ENCODE data around the gene PIGT.
A peak's percentile ranks its signal among the peaks of the same experiment; 100 is the strongest.

PIGT gene

DNA sequence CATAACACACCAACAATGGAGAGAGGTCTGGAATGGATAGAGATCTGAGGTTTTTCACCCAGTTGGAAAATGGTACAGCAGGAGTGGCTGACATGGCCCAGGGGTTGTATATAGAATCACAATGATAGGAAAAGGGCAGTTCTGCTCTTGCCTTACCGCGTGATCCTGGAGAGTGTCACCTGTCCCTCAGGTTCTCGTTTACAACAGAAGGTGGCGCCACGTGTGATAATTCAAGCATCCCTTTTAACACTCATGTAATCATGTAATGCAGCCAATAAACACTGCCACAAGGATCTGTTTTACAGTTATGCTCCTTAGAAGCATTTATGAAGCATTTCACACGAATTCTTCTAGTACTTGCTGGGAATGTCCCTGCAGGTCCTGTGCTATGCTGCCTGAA lies 40.7 kb downstream of the PIGT start:
- TF ChIP-seq ARNTL (CRISPR knock-in tag; IDR thresholded peaks at IDR 0.05; ENCODE audit: borderline replicate concordance, low read depth), result no peak
- no peak for TF ChIP-seq RARB (CRISPR knock-in tag; IDR thresholded peaks at IDR 0.05)
- TF ChIP-seq, protein P1, sequence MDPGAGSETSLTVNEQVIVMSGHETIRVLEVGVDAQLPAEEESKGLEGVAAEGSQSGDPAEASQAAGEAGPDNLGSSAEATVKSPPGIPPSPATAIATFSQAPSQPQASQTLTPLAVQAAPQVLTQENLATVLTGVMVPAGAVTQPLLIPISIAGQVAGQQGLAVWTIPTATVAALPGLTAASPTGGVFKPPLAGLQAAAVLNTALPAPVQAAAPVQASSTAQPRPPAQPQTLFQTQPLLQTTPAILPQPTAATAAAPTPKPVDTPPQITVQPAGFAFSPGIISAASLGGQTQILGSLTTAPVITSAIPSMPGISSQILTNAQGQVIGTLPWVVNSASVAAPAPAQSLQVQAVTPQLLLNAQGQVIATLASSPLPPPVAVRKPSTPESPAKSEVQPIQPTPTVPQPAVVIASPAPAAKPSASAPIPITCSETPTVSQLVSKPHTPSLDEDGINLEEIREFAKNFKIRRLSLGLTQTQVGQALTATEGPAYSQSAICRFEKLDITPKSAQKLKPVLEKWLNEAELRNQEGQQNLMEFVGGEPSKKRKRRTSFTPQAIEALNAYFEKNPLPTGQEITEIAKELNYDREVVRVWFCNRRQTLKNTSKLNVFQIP (CRISPR knock-in tag; IDR thresholded peaks at IDR 0.05; ENCODE audit: borderline replicate concordance, low read depth), result no peak
- TF ChIP-seq ESRRG (CRISPR knock-in tag; IDR thresholded peaks at IDR 0.05), result no peak
- TF ChIP-seq SNAI2 (CRISPR knock-in tag; IDR thresholded peaks at IDR 0.05), result no peak
- TF ChIP-seq ISL1 (CRISPR knock-in tag; IDR thresholded peaks at IDR 0.05), result no peak
- no peak for TF ChIP-seq TSHZ2 (CRISPR knock-in tag; IDR thresholded peaks at IDR 0.05)
- no peak for TF ChIP-seq CSRNP3 (CRISPR knock-in tag; IDR thresholded peaks at IDR 0.05)
- TF ChIP-seq GLIS3 (CRISPR knock-in tag; IDR thresholded peaks at IDR 0.05), result no peak
- TF ChIP-seq BACH2 (CRISPR knock-in tag; IDR thresholded peaks at IDR 0.05; ENCODE audit: borderline replicate concordance), result no peak
- ATAC-seq, result peak; percentile 67

DNA sequence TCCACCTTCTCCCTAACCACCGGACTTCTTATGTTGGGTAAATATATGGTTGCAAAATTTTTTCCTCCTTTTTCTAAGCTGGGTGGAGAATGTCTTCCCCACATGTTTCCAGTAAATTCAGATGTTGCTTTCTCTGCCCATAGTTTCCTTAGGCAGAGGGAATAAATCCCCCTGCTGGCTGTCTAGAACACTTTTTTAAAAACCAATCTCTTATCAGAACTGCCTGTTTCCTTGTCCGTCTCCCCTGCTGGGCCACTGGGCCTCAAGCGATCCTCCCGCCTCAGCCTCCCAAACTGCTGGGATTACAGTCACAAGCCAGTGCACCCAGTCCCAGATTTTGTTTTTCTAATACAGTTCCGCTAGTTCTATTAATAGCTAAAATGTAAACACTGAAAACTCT lies 43.7 kb downstream of the PIGT start:
- TF ChIP-seq BACH2 (CRISPR knock-in tag; IDR thresholded peaks at IDR 0.05; ENCODE audit: borderline replicate concordance) (no peak), ZNF565 (CRISPR knock-in tag; conservative IDR thresholded peaks at IDR 0.05; ENCODE audit: low read depth) (no peak), ISL1 (CRISPR knock-in tag; IDR thresholded peaks at IDR 0.05) (no peak), RARB (CRISPR knock-in tag; IDR thresholded peaks at IDR 0.05) (no peak), CSRNP3 (CRISPR knock-in tag; IDR thresholded peaks at IDR 0.05) (no peak), ARNTL (CRISPR knock-in tag; IDR thresholded peaks at IDR 0.05; ENCODE audit: borderline replicate concordance, low read depth) (no peak)
- TF ChIP-seq, protein P1 (CRISPR knock-in tag; IDR thresholded peaks at IDR 0.05; ENCODE audit: borderline replicate concordance, low read depth), result no peak
- TF ChIP-seq, protein P2, sequence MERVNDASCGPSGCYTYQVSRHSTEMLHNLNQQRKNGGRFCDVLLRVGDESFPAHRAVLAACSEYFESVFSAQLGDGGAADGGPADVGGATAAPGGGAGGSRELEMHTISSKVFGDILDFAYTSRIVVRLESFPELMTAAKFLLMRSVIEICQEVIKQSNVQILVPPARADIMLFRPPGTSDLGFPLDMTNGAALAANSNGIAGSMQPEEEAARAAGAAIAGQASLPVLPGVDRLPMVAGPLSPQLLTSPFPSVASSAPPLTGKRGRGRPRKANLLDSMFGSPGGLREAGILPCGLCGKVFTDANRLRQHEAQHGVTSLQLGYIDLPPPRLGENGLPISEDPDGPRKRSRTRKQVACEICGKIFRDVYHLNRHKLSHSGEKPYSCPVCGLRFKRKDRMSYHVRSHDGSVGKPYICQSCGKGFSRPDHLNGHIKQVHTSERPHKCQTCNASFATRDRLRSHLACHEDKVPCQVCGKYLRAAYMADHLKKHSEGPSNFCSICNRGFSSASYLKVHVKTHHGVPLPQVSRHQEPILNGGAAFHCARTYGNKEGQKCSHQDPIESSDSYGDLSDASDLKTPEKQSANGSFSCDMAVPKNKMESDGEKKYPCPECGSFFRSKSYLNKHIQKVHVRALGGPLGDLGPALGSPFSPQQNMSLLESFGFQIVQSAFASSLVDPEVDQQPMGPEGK (CRISPR knock-in tag; IDR thresholded peaks at IDR 0.05; ENCODE audit: borderline replicate concordance), result no peak
- TF ChIP-seq, protein P3, sequence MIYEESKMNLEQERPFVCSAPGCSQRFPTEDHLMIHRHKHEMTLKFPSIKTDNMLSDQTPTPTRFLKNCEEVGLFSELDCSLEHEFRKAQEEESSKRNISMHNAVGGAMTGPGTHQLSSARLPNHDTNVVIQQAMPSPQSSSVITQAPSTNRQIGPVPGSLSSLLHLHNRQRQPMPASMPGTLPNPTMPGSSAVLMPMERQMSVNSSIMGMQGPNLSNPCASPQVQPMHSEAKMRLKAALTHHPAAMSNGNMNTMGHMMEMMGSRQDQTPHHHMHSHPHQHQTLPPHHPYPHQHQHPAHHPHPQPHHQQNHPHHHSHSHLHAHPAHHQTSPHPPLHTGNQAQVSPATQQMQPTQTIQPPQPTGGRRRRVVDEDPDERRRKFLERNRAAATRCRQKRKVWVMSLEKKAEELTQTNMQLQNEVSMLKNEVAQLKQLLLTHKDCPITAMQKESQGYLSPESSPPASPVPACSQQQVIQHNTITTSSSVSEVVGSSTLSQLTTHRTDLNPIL (CRISPR knock-in tag; IDR thresholded peaks at IDR 0.05; ENCODE audit: low read depth), result no peak

DNA sequence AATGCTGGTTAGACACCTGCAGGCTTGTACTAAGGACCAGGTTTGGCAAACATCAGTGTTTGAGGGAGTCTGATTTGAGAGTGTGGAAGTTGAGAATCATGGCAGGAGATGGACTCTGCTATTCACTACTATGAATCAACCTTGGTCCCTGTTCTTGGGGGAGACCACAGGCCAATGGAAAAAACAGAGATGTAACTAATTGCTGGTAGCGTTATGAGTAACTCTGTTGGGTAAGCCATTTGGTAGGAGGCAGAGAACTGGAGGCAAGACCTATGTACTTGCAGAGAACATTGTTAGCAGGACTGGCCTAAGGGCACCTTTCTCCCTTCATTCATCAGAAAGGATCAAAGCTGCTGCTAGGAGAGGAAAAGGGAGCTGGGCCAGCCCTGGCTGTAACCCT lies 45.3 kb downstream of the PIGT start:
- no peak for ATAC-seq
- TF ChIP-seq GLIS3 (CRISPR knock-in tag; IDR thresholded peaks at IDR 0.05), result no peak
- TF ChIP-seq ZNF565 (CRISPR knock-in tag; conservative IDR thresholded peaks at IDR 0.05; ENCODE audit: low read depth), result no peak
- TF ChIP-seq, protein P3 (CRISPR knock-in tag; IDR thresholded peaks at IDR 0.05; ENCODE audit: low read depth), result no peak
- no peak for TF ChIP-seq RARB (CRISPR knock-in tag; IDR thresholded peaks at IDR 0.05)
- TF ChIP-seq ZC3H10 (CRISPR knock-in tag; IDR thresholded peaks at IDR 0.05), result no peak

More for the DNA sequence above, 43.7 kb downstream of the PIGT start:
- no peak for ATAC-seq

All from SK-N-SH treated with all-trans-retinoic acid at 6 μM for 48 hours (cell line).